Inferior parietal cortex (tissue), 1 donor: ENCODE measurements around the gene ZNF282.

Experiments
- DNase-seq: peaks from one replicate; pipeline ENCODE4 v3.0.0-alpha.2; 2016; ENCODE audit errors: extremely low spot score

The ZNF282 gene

GRCh38 chr7:149191851-149192250 lies 3.5 kb upstream of the ZNF282 start:
- DNase-seq, result no peak

- no peak for DNase-seq
Observed at GRCh38 chr7:149194799-149195179, 557 bp upstream of the ZNF282 start.

- no peak for DNase-seq
Observed at GRCh38 chr7:149196151-149196704, 882 bp downstream of the ZNF282 start.

- no peak for DNase-seq
Observed at GRCh38 chr7:149196705-149197171, 1.4 kb downstream of the ZNF282 start.

- DNase-seq, result no peak
Observed at GRCh38 chr7:149197675-149198074, 2.3 kb downstream of the ZNF282 start.

GRCh38 chr7:149198161-149198816 lies 2.9 kb downstream of the ZNF282 start:
- no peak for DNase-seq

- no peak for DNase-seq
Observed at GRCh38 chr7:149199234-149199995, 4.1 kb downstream of the ZNF282 start.

GRCh38 chr7:149202831-149203231 lies 7.5 kb downstream of the ZNF282 start:
- no peak for DNase-seq

- no peak for DNase-seq
Observed at GRCh38 chr7:149205690-149206381, 10.5 kb downstream of the ZNF282 start.

GRCh38 chr7:149207324-149208035 lies 12.1 kb downstream of the ZNF282 start:
- no peak for DNase-seq

GRCh38 chr7:149209518-149210269 lies 14.3 kb downstream of the ZNF282 start:
- DNase-seq, result peak; percentile 20

- no peak for DNase-seq
Observed at GRCh38 chr7:149210551-149210950, 15.2 kb downstream of the ZNF282 start.

GRCh38 chr7:149214020-149214720 lies 18.8 kb downstream of the ZNF282 start:
- no peak for DNase-seq

- DNase-seq, result no peak
Observed at GRCh38 chr7:149216402-149216801, 21.1 kb downstream of the ZNF282 start.

GRCh38 chr7:149217570-149217969 lies 22.2 kb downstream of the ZNF282 start:
- no peak for DNase-seq

GRCh38 chr7:149218469-149219420 lies 23.4 kb downstream of the ZNF282 start:
- DNase-seq, result peak; percentile 13

- no peak for DNase-seq
Observed at GRCh38 chr7:149220534-149220933, 25.2 kb downstream of the ZNF282 start.

GRCh38 chr7:149223176-149223575 lies 27.8 kb downstream of the ZNF282 start:
- no peak for DNase-seq

GRCh38 chr7:149223761-149224160 lies 28.4 kb downstream of the ZNF282 start:
- no peak for DNase-seq
